D721Med (cell line): Measurements from ENCODE around the gene UNG.

Experiments used
- DNase-seq: peaks from one replicate; pipeline ENCODE4 v3.0.0; 2011; ENCODE audit warnings: low spot score; ENCODE audit not compliant: insufficient read length
- FAIRE-seq: peaks from 2 replicates; lab custom pipeline; 2011; peaks lifted over from hg19 to GRCh38; lab: Jason Lieb, UNC
- TF ChIP-seq, protein P1 (sequence below): IDR thresholded peaks from 2 replicates; pipeline ENCODE4 v1.5.1; 2012; ENCODE audit warnings: mild to moderate bottlenecking, control low read depth; ENCODE audit not compliant: insufficient read depth; ENCODE audit errors: missing control alignments

UNG gene

DNA sequence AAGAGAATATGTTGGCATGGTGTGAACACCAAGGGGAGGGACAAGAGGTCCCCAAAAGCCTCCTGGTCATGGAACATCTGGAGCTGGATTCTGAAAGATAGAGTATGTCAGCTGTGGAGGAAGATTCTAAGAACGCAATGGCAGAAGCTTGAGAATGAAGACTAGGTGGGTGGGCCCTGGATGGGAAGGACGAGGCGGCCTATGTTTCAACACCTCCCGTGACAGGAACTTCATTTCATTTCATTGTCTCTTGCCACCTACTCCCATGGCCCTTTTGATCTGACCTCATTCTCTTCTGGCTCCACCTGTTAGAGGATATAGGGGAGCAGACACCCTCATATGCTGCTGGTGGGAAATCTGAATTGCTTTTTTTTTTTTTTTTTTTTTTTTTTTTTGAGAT, 3.3 kb downstream of the UNG start:
- FAIRE-seq (no peak), DNase-seq (no peak)
- TF ChIP-seq, protein P1, sequence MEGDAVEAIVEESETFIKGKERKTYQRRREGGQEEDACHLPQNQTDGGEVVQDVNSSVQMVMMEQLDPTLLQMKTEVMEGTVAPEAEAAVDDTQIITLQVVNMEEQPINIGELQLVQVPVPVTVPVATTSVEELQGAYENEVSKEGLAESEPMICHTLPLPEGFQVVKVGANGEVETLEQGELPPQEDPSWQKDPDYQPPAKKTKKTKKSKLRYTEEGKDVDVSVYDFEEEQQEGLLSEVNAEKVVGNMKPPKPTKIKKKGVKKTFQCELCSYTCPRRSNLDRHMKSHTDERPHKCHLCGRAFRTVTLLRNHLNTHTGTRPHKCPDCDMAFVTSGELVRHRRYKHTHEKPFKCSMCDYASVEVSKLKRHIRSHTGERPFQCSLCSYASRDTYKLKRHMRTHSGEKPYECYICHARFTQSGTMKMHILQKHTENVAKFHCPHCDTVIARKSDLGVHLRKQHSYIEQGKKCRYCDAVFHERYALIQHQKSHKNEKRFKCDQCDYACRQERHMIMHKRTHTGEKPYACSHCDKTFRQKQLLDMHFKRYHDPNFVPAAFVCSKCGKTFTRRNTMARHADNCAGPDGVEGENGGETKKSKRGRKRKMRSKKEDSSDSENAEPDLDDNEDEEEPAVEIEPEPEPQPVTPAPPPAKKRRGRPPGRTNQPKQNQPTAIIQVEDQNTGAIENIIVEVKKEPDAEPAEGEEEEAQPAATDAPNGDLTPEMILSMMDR, result no peak

GRCh38 chr12:109102491-109102890, 5.1 kb downstream of the UNG start:
- no peak for FAIRE-seq
- TF ChIP-seq, protein P1, result no peak
- DNase-seq, result no peak

GRCh38 chr12:109105176-109105575, 7.8 kb downstream of the UNG start:
- FAIRE-seq, result no peak
- DNase-seq, result no peak
- TF ChIP-seq, protein P1, result no peak

DNA sequence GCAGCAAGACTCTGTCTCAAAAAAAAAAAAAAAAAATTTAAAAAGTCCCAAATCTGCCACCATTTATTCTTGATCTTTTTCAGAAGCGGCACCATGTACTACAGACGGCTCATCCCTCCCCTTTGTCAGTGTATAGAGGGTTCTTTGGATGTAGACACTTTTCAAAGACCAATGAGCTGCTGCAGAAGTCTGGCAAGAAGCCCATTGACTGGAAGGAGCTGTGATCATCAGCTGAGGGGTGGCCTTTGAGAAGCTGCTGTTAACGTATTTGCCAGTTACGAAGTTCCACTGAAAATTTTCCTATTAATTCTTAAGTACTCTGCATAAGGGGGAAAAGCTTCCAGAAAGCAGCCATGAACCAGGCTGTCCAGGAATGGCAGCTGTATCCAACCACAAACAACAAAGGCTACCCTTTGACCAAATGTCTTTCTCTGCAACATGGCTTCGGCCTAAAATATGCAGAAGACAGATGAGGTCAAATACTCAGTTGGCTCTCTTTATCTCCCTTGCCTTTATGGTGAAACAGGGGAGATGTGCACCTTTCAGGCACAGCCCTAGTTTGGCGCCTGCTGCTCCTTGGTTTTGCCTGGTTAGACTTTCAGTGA, 12.5 kb downstream of the UNG start:
- FAIRE-seq (no peak), DNase-seq (no peak)
- TF ChIP-seq, protein P1, result no peak

DNA sequence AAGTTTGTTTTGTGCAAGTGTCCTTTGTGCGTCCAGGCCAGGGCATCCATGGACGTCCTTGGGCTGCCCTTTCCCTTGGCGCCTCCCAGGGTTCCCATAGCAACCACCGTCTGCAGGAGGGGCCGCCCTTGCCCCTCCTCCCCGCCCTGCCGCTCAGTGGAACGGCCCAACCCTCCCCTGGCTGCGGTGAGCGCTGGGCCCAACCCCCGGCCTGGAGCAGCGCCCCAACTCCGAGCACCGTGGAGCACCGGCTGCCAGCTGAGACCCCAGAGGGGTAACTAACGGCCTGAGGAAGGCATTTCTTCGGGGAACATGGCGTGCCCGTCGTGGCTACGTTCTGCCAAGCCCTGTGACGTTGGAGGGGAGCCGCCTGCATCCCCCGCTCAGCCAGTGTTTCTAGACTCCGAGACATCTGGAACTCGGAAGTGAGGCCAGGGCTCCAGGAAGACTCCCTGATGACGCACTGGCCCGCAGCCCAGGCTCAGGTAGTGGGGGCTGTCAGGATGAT, 13.6 kb downstream of the UNG start:
- TF ChIP-seq, protein P1, result no peak
- FAIRE-seq (no peak), DNase-seq (no peak)

DNA sequence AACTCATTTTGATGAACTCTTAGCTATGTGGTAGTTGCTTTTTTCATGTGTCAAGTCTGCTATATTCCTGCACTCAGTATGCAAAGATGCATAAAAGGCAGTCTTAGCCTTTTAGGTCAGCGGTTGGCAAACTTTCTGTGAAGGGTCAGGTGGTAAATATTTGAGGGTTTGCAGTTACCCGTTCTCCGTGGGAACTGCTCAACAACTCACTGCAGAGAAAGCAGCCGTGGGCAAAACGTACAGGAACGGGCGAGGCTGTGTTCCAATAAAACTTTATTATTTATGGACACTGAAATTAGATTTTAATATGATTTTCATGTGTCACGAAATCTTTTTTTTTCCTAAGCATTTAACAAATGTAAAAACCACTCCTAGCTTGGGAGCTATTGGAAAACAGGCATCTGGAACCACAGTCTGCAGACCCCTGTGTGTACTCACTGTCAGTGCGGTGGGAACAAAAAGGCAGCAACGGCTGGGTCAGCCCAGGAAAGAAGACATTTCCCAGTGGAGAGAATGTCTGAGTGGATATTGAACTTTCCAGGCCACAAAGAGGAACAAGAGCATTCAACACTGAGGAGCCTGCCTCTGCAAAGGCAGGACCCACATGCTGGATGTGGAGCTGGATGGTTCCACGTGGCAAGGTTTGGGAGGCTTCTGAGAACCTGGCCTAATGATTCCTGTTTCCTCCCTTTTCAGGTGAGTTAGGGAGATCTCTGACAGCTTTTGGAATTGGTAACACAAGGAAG, 15.5 kb downstream of the UNG start:
- DNase-seq (no peak), FAIRE-seq (no peak)
- TF ChIP-seq, protein P1, result no peak
